Type B pancreatic cell (in vitro differentiated cells): Measurements from ENCODE around the gene RFC2. TPM values are rescaled to one million over a fixed set of nuclear protein-coding genes. Genes with fewer than 3 reads are reported as not detected.

Experiments
- DNase-seq: peaks from one replicate; pipeline ENCODE4 v3.0.0; 2021; ENCODE audit warnings: mixed read lengths; ENCODE audit not compliant: unreplicated experiment; ENCODE audit errors: extremely low spot score
- H3K27ac Mint-ChIP-seq: 2 replicates; pipeline ENCODE4 v1.8.0; 2021; ENCODE audit warnings: mild to moderate bottlenecking, mixed read lengths
- H3K27me3 Mint-ChIP-seq: 2 replicates; pipeline ENCODE4 v1.8.0; 2021; ENCODE audit warnings: mixed read lengths
- H3K36me3 Mint-ChIP-seq: 2 replicates; pipeline ENCODE4 v1.8.0; 2021; ENCODE audit warnings: mixed read lengths
- H3K4me1 Mint-ChIP-seq: one replicate; pipeline ENCODE4 v1.8.0; 2021; ENCODE audit warnings: mixed read lengths; ENCODE audit not compliant: unreplicated experiment
- H3K4me3 Mint-ChIP-seq: 2 replicates; pipeline ENCODE4 v1.8.0; 2021; ENCODE audit warnings: mild to moderate bottlenecking, mixed read lengths
- H3K9me3 Mint-ChIP-seq: 2 replicates; pipeline ENCODE4 v1.8.0; 2021; ENCODE audit warnings: mixed read lengths
- total RNA-seq: library from RNA; stranded (reverse); gene quantifications from 2 replicates; pipeline ENCODE4 v1.2.1, GENCODE V29; 2021; ENCODE audit warnings: low replicate concordance
- TF ChIP-seq, protein P1 (sequence below): fragments of 200-600 bp; sonication (generic); conservative IDR thresholded peaks from 2 replicates; pipeline ENCODE4 v1.5.0; 2021; ENCODE audit warnings: antibody characterized with exemption, mild to moderate bottlenecking

RFC2 gene
- total RNA-seq, 1 donor from 2014 or later, result 40.9 TPM

DNA sequence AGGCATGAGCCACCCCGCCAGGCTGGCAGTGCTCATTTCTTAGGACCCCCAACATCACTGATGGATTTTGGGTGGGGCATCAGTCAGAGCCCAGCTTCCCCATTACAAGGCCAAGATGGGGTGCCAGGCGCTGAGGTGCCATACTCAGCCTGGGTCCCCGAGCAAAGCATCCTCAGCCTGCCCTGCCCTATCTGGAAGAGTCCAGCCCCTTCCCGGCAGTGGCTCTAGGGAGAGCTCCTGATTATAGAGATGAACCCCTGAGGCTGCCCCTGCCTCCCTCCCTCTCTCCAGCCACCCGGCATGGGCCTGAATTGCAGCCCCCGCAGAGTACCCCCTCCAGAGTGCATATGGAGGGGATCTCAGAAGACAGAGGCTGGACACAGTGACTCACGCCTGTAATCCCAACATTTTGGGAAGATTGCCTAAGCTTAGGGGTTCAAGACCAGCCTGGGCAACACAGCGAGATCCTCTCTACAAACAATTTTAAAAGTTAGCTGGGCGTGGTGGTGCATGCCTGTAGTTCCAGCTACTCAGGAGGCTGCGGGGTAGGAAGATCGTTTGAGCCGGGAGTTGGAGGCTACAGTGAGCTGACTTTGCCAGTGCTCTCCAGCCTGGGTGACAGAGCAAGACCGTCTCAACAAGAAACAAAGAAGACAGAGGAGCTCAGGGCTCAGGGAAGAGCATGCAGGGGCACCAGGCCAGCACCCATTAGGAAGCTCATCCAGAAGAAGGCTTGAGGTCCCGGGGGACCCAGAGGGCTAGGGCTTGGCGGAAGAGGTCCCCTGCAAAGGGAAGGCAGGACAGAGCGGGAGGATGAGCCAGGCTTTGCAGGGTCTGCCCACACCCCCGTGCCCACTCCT, 31.1 kb downstream of the RFC2 start:
- H3K9me3 Mint-ChIP-seq, result no peaks in the 10 kb centered on the region
- H3K27me3 Mint-ChIP-seq, result no peaks in the 10 kb centered on the region
- H3K36me3 Mint-ChIP-seq, result peaks cover 8% of the 10 kb centered on the region
- TF ChIP-seq, protein P1, sequence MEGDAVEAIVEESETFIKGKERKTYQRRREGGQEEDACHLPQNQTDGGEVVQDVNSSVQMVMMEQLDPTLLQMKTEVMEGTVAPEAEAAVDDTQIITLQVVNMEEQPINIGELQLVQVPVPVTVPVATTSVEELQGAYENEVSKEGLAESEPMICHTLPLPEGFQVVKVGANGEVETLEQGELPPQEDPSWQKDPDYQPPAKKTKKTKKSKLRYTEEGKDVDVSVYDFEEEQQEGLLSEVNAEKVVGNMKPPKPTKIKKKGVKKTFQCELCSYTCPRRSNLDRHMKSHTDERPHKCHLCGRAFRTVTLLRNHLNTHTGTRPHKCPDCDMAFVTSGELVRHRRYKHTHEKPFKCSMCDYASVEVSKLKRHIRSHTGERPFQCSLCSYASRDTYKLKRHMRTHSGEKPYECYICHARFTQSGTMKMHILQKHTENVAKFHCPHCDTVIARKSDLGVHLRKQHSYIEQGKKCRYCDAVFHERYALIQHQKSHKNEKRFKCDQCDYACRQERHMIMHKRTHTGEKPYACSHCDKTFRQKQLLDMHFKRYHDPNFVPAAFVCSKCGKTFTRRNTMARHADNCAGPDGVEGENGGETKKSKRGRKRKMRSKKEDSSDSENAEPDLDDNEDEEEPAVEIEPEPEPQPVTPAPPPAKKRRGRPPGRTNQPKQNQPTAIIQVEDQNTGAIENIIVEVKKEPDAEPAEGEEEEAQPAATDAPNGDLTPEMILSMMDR, result no peak
- H3K4me1 Mint-ChIP-seq, result no peaks in the 10 kb centered on the region
- H3K4me3 Mint-ChIP-seq, result no peak overlapping the region
- no peak overlapping the region for H3K27ac Mint-ChIP-seq
- no peak for DNase-seq

DNA sequence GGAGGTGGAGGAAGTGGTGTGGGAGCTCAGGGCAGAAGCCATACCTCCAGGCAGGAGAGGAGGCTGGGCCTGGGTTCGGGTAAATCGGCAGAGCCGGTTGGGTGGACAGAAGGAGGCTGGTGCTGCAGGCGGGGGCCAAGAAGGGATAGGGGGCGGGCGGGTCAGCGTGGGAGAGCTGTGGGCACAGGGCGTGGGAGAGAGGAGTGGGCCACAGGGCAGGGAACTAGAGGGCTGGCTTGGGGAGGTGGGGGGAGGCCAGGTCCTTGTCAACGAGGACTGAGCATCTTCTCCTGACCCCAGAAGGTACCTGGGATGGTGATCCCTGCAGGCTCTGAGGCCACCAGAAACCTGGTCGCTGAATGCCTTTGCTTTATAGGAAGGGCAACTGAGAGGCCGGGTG, 32.5 kb downstream of the RFC2 start:
- no peaks in the 10 kb centered on the region for H3K9me3 Mint-ChIP-seq
- TF ChIP-seq, protein P1, result no peak
- H3K4me3 Mint-ChIP-seq, result no peak overlapping the region
- no peaks in the 10 kb centered on the region for H3K4me1 Mint-ChIP-seq
- DNase-seq, result no peak
- no peak overlapping the region for H3K27ac Mint-ChIP-seq
- H3K27me3 Mint-ChIP-seq, result no peaks in the 10 kb centered on the region
- H3K36me3 Mint-ChIP-seq, result peaks cover 5% of the 10 kb centered on the region

DNA sequence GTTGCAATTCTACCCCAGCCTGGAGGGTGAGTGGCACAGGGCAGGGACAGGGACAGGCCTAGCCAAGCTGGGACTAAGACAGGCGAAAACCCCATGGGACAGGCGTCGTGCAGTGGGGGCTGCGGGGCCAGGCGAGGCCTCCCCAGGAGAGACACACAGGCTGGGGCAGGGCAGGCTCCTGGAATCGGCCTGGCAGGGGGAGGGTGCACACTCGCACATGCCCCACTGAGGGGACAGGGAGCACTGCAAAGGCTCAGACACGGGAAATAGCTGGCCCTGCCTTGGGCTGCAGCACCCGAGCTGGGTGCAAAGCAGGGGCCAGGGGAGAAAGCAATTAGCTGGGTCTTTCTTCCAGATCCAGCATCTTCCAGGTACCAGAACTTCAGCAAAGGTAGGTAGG, 34.0 kb downstream of the RFC2 start:
- Mint-ChIP-seq H3K27ac (no peak overlapping the region), H3K9me3 (no peaks in the 10 kb centered on the region), H3K36me3 (no peaks in the 10 kb centered on the region), H3K4me1 (no peaks in the 10 kb centered on the region), H3K27me3 (no peaks in the 10 kb centered on the region), H3K4me3 (no peak overlapping the region)
- no peak for DNase-seq
- TF ChIP-seq, protein P1, result no peak

DNA sequence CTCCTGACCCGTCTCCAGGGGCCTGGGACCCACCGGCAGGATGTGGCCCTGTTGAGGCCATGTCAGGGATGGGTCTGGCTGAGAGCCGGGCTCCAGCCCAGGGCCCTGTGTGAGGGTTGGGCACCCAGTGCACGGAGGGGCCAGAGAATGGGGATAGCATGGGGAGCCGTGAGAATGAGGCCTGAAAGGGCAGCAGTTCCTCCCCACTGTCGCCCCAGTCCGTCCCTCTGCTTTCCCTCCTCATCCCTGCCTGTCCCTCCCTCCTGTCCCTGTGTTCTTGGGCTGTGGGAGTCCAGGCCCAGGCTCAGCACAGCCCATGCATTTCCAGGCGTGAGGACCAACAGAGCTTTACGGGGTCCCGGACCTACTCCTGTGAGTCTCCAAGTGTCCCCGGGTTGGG, 34.8 kb downstream of the RFC2 start:
- no peaks in the 10 kb centered on the region for H3K27me3 Mint-ChIP-seq
- TF ChIP-seq, protein P1, result no peak
- no peak overlapping the region for H3K27ac Mint-ChIP-seq
- no peak overlapping the region for H3K4me3 Mint-ChIP-seq
- no peaks in the 10 kb centered on the region for H3K9me3 Mint-ChIP-seq
- H3K36me3 Mint-ChIP-seq, result no peaks in the 10 kb centered on the region
- no peaks in the 10 kb centered on the region for H3K4me1 Mint-ChIP-seq
- DNase-seq, result no peak

DNA sequence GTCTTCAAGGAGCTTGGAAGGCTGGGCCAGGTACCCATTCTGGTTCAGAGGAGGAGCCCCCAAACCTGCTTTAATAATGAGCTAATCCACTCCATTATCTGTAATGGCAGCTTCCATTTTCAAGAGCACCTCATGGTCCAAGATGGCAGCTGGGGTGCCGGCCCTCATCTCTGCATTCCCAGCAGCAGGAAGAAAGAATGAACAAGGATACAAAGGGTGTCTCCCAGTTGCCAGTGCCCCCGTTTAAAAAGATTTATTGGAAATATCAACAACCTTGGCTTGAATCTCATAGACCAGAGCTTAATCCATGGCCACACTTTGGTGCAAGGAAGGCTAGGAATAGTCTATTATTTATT, 35.9 kb downstream of the RFC2 start:
- TF ChIP-seq, protein P1, result no peak
- H3K9me3 Mint-ChIP-seq, result no peaks in the 10 kb centered on the region
- H3K36me3 Mint-ChIP-seq, result no peaks in the 10 kb centered on the region
- no peak overlapping the region for H3K27ac Mint-ChIP-seq
- H3K4me1 Mint-ChIP-seq, result no peaks in the 10 kb centered on the region
- DNase-seq, result no peak
- H3K4me3 Mint-ChIP-seq, result no peak overlapping the region
- no peaks in the 10 kb centered on the region for H3K27me3 Mint-ChIP-seq
